ENCODE measurements around the gene ALDOA. TPM values are rescaled to one million over a fixed set of nuclear protein-coding genes. Genes with fewer than 3 reads are reported as not detected.

The ALDOA gene
- polyA plus RNA-seq, 1 experiment = 1,788 TPM

- Histone ChIP-seq H3K36me3 (ENCODE audit: control insufficient read depth, insufficient read depth, low read length) (peaks cover 15% of the 10 kb centered on the region), H3K27me3 (ENCODE audit: control insufficient read depth, insufficient read depth, low read length) (no peaks in the 10 kb centered on the region), H3K4me3 (ENCODE audit: low read depth, low read length) (peak overlapping the region; percentile 88)
- no peak for TF ChIP-seq CTCF (IDR thresholded peaks at IDR 0.05; ENCODE audit: insufficient read depth, low read depth, low read length)
- POLR2A ChIA-PET = no interaction called here
- CTCF ChIA-PET = interaction anchor here (0.8 to 1.1 kb wide), 3 partner anchors 16 to 314 kb away, joined by 3 read pairs; no protein-coding TSS in a partner anchor
- no peak for DNase-seq (ENCODE audit: low read depth)
Measured at GRCh38 chr16:30095166-30096078, 29.9 kb downstream of the ALDOA start.

- POLR2A ChIA-PET = interaction anchor here (0.6 kb wide), 2 partner anchors 11 to 44 kb away, joined by 3 read pairs; a partner anchor contains a TSS
- CTCF ChIA-PET = interaction anchor here (0.8 to 1.2 kb wide), 4 partner anchors 14 to 313 kb away, joined by 3 to 5 read pairs (median 3); no protein-coding TSS in a partner anchor
Measured at GRCh38 chr16:30096105-30096861, 30.7 kb downstream of the ALDOA start, which contains the start of gene YPEL3. YPEL3 (minus strand) TSS chr16:30096213; CDS start chr16:30095482, 731 bp downstream.

GRCh38 chr16:30096862-30097563, 31.5 kb downstream of the ALDOA start:
- H3K4me3 ChIP-seq (ENCODE audit: low read depth, low read length) = peak overlapping the region; percentile 30; the same call in 1 of the 2 replicates
- CTCF ChIA-PET = interaction anchor here (1.2 kb wide), 1 partner anchor 14 kb away, joined by 5 read pairs; no protein-coding TSS in a partner anchor
- TF ChIP-seq CTCF (IDR thresholded peaks at IDR 0.05; ENCODE audit: insufficient read depth, low read depth, low read length) = no peak
- POLR2A ChIA-PET = no interaction called here
- no peak for DNase-seq (ENCODE audit: low read depth)
- H3K27me3 ChIP-seq (ENCODE audit: control insufficient read depth, insufficient read depth, low read length) = no peaks in the 10 kb centered on the region
- peaks cover 15% of the 10 kb centered on the region for H3K36me3 ChIP-seq (ENCODE audit: control insufficient read depth, insufficient read depth, low read length)

More at GRCh38 chr16:30096105-30096861, 30.7 kb downstream of the ALDOA start, which contains the start of gene YPEL3:
- no peaks in the 10 kb centered on the region for H3K27me3 ChIP-seq (ENCODE audit: control insufficient read depth, insufficient read depth, low read length)
- peak within 1 kb of the TSS; percentile 88 for H3K4me3 ChIP-seq (ENCODE audit: low read depth, low read length)
- TF ChIP-seq CTCF (IDR thresholded peaks at IDR 0.05; ENCODE audit: insufficient read depth, low read depth, low read length) = no peak
- peaks cover 15% of the 10 kb centered on the region for H3K36me3 ChIP-seq (ENCODE audit: control insufficient read depth, insufficient read depth, low read length)
- DNase-seq (ENCODE audit: low read depth) = peak; percentile 54

GRCh38 chr16:30104090-30104489, 38.5 kb downstream of the ALDOA start:
- peaks cover 6% of the 10 kb centered on the region for H3K36me3 ChIP-seq (ENCODE audit: control insufficient read depth, insufficient read depth, low read length)
- POLR2A ChIA-PET = no interaction called here
- no peak overlapping the region for H3K4me3 ChIP-seq (ENCODE audit: low read depth, low read length)
- TF ChIP-seq CTCF (IDR thresholded peaks at IDR 0.05; ENCODE audit: insufficient read depth, low read depth, low read length) = no peak
- CTCF ChIA-PET = interaction anchor here (3.7 to 4.1 kb wide), 2 partner anchors 9 to 12 kb away, joined by 17 to 25 read pairs; partner anchors contain the start of genes GDPD3 and TBX6
- DNase-seq (ENCODE audit: low read depth) = no peak
- H3K27me3 ChIP-seq (ENCODE audit: control insufficient read depth, insufficient read depth, low read length) = no peaks in the 10 kb centered on the region
